ENCODE results near the gene COBLL1. TPM values are rescaled to one million over a fixed set of nuclear protein-coding genes. Genes with fewer than 3 reads are reported as not detected.

The COBLL1 gene
- polyA plus RNA-seq, 6 donors from 2014 or later, result 39.0 to 91.5 (median 76.4) TPM

DNA sequence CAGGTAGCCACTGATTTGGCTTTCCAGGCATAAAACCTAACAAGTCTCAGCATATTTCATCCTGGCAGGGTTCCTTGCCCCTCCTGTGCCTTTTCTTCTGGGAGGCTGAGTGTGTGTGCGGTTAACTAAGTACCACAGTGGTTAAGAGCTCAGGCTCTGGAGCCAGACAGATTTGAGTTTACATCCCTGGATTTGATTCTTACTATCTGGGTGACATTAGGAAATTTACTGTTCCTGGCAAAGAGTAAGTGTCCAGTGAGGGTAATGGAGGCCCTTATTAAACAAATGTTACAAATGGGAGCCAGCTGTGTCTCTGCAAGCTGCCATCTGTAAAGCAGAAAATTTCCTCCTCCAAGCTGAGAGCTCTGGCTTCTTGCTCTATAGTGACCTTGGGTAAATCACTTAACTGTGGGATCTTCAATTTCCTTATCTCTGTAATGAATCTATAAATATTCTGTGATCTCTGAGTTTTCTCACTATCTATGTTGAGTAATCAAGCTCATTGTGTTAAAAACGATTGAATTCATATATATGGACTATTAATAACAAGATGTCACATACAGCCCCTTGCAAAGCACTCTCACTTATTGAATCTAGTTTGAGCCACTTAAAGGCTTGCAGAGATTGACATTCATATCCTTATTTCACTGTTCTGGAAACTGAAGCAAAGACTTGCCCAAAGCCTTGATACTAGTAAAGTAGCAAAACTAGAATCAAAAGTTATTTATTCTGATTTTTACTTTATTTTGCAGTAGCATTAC, 6.5 kb upstream of the COBLL1 start:
- Mint-ChIP-seq H3K27ac (peak overlapping the region in 1 of 6 donors; percentile 21), H3K4me1 (peaks cover 17 to 19% (median 19%) of the 10 kb centered on the region in 3 donors), H3K9me3 (no peaks in the 10 kb centered on the region), H3K36me3 (no peaks in the 10 kb centered on the region), H3K4me3 (no peak overlapping the region), H3K27me3 (no peaks in the 10 kb centered on the region)
- ATAC-seq (ENCODE audit: low read depth in 2 of 2) (no peak), DNase-seq (no peak)

DNA sequence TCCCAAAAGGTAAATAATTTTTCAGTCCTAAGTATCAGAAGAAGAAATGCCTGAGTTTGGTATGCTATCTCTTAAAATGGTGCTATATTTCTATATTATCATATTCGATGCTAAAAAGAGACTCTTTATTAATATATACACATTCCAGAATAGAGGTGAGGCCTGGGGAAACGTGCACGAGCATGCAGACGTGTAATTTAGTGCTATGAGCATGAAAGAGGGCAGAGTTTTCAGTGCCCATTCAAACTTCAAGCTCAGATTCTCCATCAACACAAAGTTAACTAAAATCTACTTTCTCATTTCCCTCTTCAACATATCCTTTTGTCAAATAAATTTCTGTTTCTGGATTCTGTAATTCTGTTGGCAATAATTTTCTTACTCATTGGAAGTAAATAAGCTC, 5.7 kb upstream of the COBLL1 start:
- no peaks in the 10 kb centered on the region for H3K9me3 Mint-ChIP-seq
- DNase-seq (no peak), ATAC-seq (ENCODE audit: low read depth in 2 of 2) (no peak)
- H3K36me3 Mint-ChIP-seq, result no peaks in the 10 kb centered on the region
- H3K4me1 Mint-ChIP-seq, result peaks cover 17 to 19% (median 19%) of the 10 kb centered on the region in 3 donors
- H3K27ac Mint-ChIP-seq, result no peak overlapping the region
- H3K27me3 Mint-ChIP-seq, result no peaks in the 10 kb centered on the region
- no peak overlapping the region for H3K4me3 Mint-ChIP-seq

DNA sequence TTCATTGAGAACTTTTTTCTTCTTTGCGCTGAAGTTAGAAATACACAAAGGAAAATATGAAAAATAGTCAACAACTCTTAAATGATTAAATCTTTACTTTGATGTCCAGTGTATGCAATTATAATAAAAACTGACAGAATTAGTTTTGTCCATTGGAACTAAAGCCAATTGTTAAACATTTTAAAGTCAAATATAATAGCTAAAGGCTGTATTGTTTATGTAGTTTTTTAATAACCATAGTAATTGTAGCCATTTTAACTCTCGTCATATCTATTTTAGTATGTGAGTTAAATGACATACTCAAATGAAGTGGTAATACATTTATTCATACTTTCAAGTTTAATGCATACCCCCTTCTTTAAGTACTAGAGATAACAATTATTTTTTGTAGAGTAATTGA, 4.7 kb upstream of the COBLL1 start:
- no peaks in the 10 kb centered on the region for H3K9me3 Mint-ChIP-seq
- H3K27me3 Mint-ChIP-seq, result no peaks in the 10 kb centered on the region
- ATAC-seq (ENCODE audit: low read depth in 2 of 2), result no peak
- H3K4me1 Mint-ChIP-seq, result peaks cover 12 to 18% (median 16%) of the 10 kb centered on the region in 3 donors
- no peak for DNase-seq
- no peaks in the 10 kb centered on the region for H3K36me3 Mint-ChIP-seq
- H3K4me3 Mint-ChIP-seq, result no peak overlapping the region
- no peak overlapping the region for H3K27ac Mint-ChIP-seq

DNA sequence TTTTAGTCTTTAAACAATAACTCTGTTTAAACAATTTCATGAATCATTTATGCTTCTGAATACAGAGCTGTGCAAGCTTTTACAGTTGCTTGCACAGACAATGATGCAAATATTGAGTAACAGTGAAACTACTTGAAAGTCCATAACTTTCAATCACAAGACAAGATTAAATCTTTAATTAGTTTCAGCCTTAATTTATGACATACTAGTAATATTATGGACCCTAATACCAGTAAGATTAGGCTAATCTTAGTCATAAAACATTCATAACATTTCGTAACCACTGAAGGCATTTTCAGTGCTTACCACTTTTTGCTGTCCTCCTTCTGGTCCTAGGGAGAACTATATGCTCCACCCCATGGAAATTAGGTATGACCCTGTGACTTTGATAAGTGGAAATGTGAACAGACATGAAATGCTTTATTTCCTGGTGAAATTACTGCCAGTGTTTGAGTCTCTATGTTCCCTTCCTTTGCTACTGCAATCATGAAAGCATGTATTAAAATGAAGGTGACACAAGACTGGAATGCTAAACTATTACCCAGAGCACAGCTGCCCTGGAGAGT, 1.8 kb upstream of the COBLL1 start:
- Mint-ChIP-seq H3K4me3 (peak overlapping the region in 3 of 8 donors; percentile 6 to 83 (median 22)), H3K36me3 (no peaks in the 10 kb centered on the region), H3K4me1 (peaks cover 23 to 29% (median 28%) of the 10 kb centered on the region in 3 donors), H3K27me3 (no peaks in the 10 kb centered on the region), H3K27ac (no peak overlapping the region), H3K9me3 (no peaks in the 10 kb centered on the region)
- DNase-seq (no peak), ATAC-seq (ENCODE audit: low read depth in 2 of 2) (no peak)

DNA sequence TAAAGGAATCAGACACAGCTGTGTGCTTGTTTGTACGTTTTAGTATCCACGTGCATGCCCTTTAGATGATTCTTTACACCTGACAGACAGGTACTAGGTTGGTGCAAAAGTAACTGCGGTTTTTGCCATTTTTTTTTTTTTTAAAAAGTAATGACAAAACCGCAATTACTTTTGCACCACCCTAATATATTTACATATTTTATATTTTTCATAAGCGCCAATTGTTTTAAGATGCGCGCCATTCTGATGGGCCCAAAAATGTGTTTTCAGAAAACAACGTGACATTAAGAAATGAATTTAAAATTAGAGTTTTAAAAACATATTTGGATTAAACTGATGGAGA, 972 bp upstream of the COBLL1 start:
- Mint-ChIP-seq H3K36me3 (no peaks in the 10 kb centered on the region), H3K4me1 (peaks cover 24 to 35% (median 34%) of the 10 kb centered on the region in 3 donors), H3K27me3 (no peaks in the 10 kb centered on the region), H3K9me3 (no peaks in the 10 kb centered on the region), H3K4me3 (peak overlapping the region; percentile 91 to 99 (median 94)), H3K27ac (peak overlapping the region in 3 of 6 donors; percentile 86 to 91 (median 88))
- ATAC-seq (ENCODE audit: low read depth in 2 of 2) (no peak), DNase-seq (no peak)

DNA sequence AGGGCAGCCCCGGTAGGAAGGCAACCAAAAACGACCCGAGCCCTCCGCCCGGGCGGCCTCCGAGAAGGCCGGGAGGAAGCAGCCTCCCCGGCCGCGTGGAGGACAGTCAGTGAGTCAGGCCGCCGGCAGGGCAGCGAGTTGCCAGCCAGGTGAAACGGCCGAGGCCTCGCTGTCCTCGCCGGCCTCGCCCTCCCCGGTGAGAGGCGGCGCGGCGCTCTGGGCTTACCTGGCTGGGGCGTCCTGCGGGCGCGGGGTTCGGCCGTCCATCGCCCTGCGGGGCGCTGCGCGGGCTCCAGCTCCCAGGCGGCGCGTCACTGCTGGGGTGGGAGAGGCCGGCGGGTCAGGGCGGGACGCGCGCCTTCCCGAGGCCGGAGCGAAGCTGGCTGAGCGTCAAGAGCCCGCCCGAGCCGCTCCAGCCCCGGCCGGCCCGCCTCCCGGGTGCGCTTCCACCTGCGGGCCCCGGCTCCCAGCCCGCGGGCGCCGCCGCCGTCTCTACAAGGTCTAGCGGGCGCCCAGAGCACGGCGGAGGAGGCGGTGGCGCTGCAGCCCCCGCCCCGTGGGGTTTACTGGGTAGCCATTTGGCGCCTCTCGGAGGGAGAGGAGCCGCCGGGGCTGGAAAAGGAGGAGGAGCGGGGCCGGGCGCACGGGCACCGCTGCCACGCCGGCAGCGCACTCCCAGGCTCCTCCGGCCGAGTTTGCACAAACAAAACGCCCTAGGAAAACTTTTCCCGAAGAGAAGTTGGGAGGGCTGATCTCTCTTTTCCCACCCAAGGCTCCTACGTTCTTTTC, 499 bp downstream of the COBLL1 start:
- H3K27me3 Mint-ChIP-seq, result no peaks in the 10 kb centered on the region
- no peaks in the 10 kb centered on the region for H3K36me3 Mint-ChIP-seq
- no peaks in the 10 kb centered on the region for H3K9me3 Mint-ChIP-seq
- ATAC-seq (ENCODE audit: low read depth in 2 of 2) (peak; percentile 83 to 84), DNase-seq (peak; percentile 77)
- H3K4me3 Mint-ChIP-seq, result peak overlapping the region; percentile 94 to 100 (median 99)
- peaks cover 24 to 42% (median 42%) of the 10 kb centered on the region in 3 donors for H3K4me1 Mint-ChIP-seq
- peak overlapping the region in 5 of 6 donors; percentile 72 to 98 (median 97) for H3K27ac Mint-ChIP-seq

DNA sequence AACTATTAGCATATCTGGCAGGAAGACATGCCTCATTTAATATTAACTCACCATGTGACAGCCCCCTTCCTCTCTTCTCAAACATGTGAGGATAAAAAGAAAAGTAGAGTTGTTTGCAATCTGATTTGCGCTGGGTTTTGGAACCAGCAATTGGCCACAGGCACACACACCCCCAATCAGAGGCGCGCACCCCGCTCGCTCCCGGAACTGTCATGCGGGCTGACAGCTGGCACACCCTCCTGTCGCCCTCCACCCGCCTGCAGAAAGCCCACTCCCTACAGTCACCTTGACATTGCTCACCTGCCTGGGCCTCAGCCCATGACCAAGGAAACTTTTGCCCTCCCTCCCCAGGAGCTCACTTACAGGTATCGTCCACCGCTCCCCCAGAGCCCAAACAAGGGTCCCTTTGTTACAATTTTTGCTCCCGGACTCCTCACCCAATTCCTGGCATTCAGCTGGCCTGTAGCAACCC, 1.1 kb downstream of the COBLL1 start:
- DNase-seq, result peak; percentile 80
- Mint-ChIP-seq H3K27ac (peak overlapping the region; percentile 56 to 98 (median 94)), H3K27me3 (no peaks in the 10 kb centered on the region), H3K4me3 (peak overlapping the region; percentile 94 to 100 (median 99)), H3K4me1 (peaks cover 25 to 45% (median 44%) of the 10 kb centered on the region in 3 donors), H3K36me3 (no peaks in the 10 kb centered on the region), H3K9me3 (no peaks in the 10 kb centered on the region)
- peak; percentile 57 for ATAC-seq (ENCODE audit: low read depth in 2 of 2)

DNA sequence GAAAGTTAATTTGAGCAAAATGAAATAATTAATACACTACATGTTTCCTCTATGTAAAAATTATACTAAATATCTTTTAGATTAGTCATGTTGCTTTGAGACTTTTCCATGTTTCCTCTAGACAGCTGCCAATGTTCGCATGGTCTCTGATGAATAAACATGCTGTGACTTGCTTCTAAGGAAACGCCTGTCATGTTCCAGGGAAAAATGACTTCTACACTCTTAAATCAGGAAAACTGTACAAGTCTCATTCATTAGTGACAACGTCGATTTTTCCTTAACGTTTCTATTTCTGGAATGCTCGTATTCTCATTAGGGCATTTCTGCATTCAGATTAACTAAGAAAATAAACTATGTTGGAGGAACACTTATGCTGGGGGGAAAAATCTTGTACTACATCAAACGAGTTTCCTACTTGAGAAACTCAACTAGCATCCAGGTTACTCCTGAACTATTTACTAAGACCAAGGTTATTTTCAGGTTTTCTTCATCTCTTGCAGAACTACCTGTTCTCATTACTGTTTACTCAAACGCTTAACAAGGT, 1.6 kb downstream of the COBLL1 start:
- peak overlapping the region; percentile 94 to 100 (median 99) for H3K4me3 Mint-ChIP-seq
- peak overlapping the region; percentile 56 to 98 (median 94) for H3K27ac Mint-ChIP-seq
- no peaks in the 10 kb centered on the region for H3K9me3 Mint-ChIP-seq
- no peaks in the 10 kb centered on the region for H3K36me3 Mint-ChIP-seq
- H3K27me3 Mint-ChIP-seq, result no peaks in the 10 kb centered on the region
- DNase-seq (no peak), ATAC-seq (ENCODE audit: low read depth in 2 of 2) (no peak)
- H3K4me1 Mint-ChIP-seq, result peaks cover 30 to 50% (median 49%) of the 10 kb centered on the region in 3 donors

DNA sequence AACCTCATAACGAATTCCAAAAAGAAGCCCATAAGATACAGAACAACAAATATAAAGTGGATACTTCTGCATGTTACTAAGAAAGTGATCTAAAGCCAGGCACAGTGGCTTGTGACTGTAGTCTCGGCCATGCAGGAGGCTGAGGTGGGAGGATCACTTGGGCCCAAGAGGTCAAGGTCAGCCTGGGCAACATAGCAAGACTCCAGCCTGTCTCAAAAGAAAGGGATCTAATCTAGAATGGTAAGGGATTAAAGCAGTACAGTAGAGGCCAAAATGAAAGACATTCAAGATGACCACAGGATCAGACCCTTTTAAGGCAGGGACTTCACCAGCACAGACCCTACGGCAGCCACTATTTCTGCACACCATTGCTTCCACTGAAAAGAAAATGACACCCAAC, 3.8 kb downstream of the COBLL1 start:
- no peak for ATAC-seq (ENCODE audit: low read depth in 2 of 2)
- Mint-ChIP-seq H3K27ac (peak overlapping the region in 2 of 6 donors; percentile 28 to 86), H3K4me1 (peaks cover 31 to 54% (median 48%) of the 10 kb centered on the region in 3 donors), H3K4me3 (peak overlapping the region in 3 of 8 donors; percentile 13 to 70 (median 69)), H3K27me3 (no peaks in the 10 kb centered on the region), H3K9me3 (no peaks in the 10 kb centered on the region), H3K36me3 (no peaks in the 10 kb centered on the region)
- no peak for DNase-seq

DNA sequence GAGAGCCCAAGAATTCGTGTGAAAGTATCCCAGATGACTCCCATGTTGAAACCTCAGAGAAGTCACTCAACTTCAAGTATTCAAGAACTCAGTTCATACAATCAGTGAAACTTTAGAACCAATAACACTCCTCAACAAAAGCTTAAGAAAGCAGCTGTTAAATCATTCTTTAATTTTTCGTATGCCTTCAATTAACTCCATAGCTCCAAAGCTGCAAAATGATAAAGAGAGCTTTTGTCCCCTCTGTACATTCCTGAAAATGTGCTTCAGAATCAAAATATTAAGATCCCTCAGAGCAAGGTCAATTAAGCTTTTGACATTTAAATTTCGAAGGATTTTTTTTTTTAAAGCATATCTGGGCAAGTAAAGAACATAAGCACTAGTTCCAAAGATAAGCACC, 4.7 kb downstream of the COBLL1 start:
- no peak for DNase-seq
- H3K4me1 Mint-ChIP-seq, result peaks cover 33 to 56% (median 49%) of the 10 kb centered on the region in 3 donors
- no peaks in the 10 kb centered on the region for H3K9me3 Mint-ChIP-seq
- no peaks in the 10 kb centered on the region for H3K27me3 Mint-ChIP-seq
- peak overlapping the region in 1 of 8 donors; percentile 31 for H3K4me3 Mint-ChIP-seq
- no peaks in the 10 kb centered on the region for H3K36me3 Mint-ChIP-seq
- peak overlapping the region in 3 of 6 donors; percentile 16 to 54 (median 49) for H3K27ac Mint-ChIP-seq
- ATAC-seq (ENCODE audit: low read depth in 2 of 2), result no peak

DNA sequence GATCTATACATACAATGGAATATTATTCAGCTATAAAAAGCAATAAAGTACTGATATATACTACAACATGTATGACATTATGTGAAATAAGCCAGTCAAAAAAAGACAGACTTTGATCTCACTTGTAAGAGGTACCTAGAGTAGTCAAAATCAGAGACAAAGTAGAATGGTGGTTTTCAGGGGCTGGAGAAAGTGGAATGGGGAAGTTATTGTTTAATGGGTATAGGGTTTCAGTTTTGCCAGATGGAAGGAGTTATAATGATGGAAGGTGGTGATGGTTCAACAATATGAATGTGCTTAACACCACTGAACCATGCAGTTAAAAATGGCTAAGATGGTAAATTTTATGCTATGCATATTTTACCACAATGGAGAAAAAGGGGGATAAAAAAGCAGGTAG, 6.3 kb downstream of the COBLL1 start:
- Mint-ChIP-seq H3K4me3 (peak overlapping the region in 4 of 8 donors; percentile 8 to 52 (median 16)), H3K9me3 (no peaks in the 10 kb centered on the region), H3K27me3 (no peaks in the 10 kb centered on the region), H3K4me1 (peaks cover 33 to 62% (median 50%) of the 10 kb centered on the region in 3 donors), H3K27ac (peak overlapping the region in 3 of 6 donors; percentile 0 to 67 (median 5)), H3K36me3 (no peaks in the 10 kb centered on the region)
- DNase-seq (peak; percentile 12), ATAC-seq (ENCODE audit: low read depth in 2 of 2) (peak; percentile 71 to 73)

DNA sequence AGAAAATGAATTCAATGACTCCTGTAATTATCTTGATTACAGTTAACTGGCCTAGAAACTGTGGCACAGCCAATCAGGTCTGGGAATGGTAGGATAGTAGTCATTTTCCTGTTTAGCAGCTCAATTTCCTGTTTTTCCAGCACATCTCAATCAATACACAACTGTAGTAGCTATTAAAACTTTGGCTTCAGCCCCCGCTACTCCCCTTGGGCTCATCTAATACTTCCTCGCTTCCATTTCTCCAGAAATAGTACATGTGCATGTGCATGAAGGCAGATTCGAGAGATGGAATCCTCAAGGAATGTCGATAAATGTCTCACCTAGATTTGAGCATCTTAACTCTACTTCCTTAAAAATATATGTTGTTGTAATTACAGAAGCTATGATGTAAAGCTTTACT, 9.7 kb downstream of the COBLL1 start:
- Mint-ChIP-seq H3K4me1 (peaks cover 22 to 49% (median 27%) of the 10 kb centered on the region in 3 donors), H3K4me3 (no peak overlapping the region), H3K9me3 (no peaks in the 10 kb centered on the region), H3K27me3 (no peaks in the 10 kb centered on the region), H3K36me3 (peaks cover 0 to 3% of the 10 kb centered on the region in 2 donors), H3K27ac (peak overlapping the region in 1 of 6 donors; percentile 11)
- DNase-seq (no peak), ATAC-seq (ENCODE audit: low read depth in 2 of 2) (no peak)

DNA sequence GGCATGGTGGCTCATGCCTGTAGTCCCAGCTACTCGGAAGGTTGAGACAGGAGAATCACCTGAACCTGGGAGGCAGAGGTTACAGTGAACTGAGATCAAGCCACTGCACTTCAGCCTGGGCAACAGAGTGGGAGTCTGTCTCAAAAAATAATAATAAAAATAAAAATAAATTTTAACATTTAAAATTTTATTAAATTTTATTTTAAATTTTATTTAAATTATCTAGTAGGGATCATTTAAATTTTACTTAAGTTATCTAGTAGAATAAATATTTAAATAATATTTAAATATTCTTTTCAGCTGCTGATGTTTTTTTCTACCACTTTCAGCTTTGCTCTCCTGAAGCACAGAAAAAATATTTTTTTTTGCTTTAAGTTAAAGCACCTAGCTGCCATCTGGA, 10.4 kb downstream of the COBLL1 start:
- DNase-seq, result no peak
- no peak overlapping the region for H3K27ac Mint-ChIP-seq
- no peak overlapping the region for H3K4me3 Mint-ChIP-seq
- H3K9me3 Mint-ChIP-seq, result no peaks in the 10 kb centered on the region
- peaks cover 29 to 51% (median 29%) of the 10 kb centered on the region in 3 donors for H3K4me1 Mint-ChIP-seq
- peaks cover 0 to 3% of the 10 kb centered on the region in 2 donors for H3K36me3 Mint-ChIP-seq
- no peak for ATAC-seq (ENCODE audit: low read depth in 2 of 2)
- H3K27me3 Mint-ChIP-seq, result no peaks in the 10 kb centered on the region

Data from naive B cell (primary cell).